Stimulated activated CD8-positive, alpha-beta memory T cell treated with anti-CD3 and anti-CD28 coated beads, Interleukin-15, amount 100 ng/mL, for 4 hours (primary cell): ENCODE data around the gene RIPK3.
"Not testable (repeated sequence)": the region's sequence is repeated elsewhere in the genome, so short reads cannot be mapped to it uniquely, and the experiment has no call there.

ENCODE experiments used
- DNase-seq, 2 donors: peaks; one replicate each; pipeline ENCODE4 v3.0.0-alpha.2; 2020; ENCODE audit warnings: low read depth in 2 of 2

The RIPK3 gene

GRCh38 chr14:24348186-24348585 lies 8.4 kb upstream of the RIPK3 start:
- no peak for DNase-seq

DNA sequence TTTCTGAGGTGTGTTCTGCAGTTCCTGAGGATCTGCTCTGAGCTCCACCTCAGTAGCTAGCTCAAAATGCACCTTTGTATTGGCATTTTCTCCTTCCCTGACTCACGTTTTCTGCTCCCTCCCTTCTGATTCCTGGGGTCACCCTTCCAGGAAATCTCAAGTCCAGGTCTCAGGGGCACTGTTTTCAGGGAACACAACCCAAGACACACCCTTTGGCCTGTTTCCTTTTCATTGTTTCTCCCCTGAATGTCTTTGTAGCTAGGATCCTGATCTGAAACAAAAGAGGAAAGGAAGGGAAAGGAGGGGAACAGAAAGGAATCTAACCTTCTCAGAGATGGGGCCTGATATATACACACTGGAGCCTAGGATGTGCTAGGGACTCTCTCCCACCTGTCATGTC lies 7.3 kb upstream of the RIPK3 start:
- DNase-seq: no peak

- no peak for DNase-seq
Measured at GRCh38 chr14:24343795-24344660, 4.2 kb upstream of the RIPK3 start.

DNA sequence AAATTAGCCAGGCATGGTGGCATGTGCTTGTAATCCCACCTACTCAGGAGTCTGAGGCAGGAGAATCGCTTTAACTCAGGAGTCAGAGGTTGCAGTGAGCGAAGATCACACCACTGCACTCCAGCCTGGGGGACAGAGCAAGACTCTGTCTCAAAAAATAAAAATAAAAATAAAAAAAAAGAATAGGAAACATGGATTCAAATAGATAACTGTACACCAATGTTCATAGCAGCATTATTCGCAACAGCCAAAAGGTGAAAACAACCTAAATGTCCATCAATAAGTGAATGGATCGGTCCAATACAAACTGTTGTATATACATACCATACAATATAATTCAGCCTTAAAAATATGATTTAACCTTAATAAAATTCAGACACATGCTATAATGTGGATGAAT lies 3.1 kb upstream of the RIPK3 start:
- no peak for DNase-seq

DNA sequence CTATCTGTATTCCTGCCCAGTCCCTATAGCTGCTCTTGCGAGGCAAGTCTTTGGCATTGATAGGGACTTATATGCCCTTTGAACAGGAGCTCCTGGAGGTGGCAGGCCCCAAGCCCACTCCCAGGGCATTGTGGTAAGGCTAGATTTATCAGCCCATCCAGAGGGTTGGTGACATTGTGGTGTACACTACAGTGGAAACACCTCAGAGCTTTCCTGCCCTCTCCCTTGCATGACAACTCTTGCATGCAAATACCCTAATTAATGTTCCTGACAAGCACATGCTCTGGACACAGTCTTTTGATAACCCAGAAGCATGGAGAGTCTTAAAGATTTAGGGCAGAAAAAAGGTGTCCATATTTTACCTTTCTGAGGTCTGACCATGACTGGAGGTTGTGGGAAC lies 815 bp upstream of the RIPK3 start:
- no peak for DNase-seq

- no peak for DNase-seq
Measured at GRCh38 chr14:24338843-24339242, 948 bp downstream of the RIPK3 start.

DNA sequence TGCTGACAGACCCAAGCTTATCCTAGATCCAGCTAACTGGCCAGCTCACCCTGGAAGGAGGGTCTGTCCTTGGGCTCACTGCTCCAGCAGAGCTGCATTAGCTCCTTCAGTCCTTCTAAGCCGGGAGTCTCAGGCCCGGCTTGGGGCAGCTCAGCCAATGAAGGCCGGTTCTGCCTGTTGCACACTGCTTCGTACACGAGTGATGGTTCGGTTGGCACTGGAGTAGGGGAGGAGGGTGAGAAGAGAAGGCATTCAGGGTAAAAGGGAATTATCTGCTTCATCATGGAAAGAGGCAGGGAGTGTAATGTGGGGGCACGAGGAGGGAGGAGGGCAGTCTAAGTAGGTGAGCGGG lies 2.0 kb downstream of the RIPK3 start:
- DNase-seq: no peak

DNA sequence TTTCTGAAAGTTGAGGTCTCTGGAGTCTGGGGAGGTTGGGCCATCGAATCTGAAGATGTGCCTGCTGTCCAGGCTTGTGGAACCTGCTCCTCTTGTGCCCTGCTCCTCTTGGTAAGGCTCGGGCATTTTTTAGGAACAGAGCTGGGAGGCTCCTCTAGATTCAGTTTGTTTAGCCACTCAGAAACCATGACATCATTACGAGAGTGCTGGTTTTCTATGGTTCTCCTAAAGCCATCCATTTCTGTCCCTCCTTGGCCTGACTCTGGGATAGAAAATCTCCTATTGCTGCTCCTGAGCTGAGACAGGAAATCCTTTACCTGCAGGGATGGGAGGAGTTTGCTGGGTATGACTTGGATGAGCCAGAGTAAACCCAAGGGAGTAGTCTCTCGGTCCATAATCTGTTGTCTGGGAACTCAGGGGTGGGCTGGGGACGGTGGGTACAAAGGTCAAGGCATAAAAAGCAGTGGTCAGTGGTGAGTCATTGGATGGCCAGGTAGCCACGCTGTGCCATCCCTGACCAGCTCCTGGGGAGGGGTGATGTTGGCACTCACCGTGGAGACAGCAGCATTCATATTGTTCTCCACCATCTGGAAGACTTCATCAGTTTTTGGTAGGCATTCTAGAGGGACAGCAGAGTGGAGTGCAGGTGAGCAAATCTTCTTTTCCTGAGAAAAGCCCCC lies 2.5 kb downstream of the RIPK3 start:
- no peak for DNase-seq

- DNase-seq: no peak
Measured at GRCh38 chr14:24335461-24336171, 4.2 kb downstream of the RIPK3 start.

DNA sequence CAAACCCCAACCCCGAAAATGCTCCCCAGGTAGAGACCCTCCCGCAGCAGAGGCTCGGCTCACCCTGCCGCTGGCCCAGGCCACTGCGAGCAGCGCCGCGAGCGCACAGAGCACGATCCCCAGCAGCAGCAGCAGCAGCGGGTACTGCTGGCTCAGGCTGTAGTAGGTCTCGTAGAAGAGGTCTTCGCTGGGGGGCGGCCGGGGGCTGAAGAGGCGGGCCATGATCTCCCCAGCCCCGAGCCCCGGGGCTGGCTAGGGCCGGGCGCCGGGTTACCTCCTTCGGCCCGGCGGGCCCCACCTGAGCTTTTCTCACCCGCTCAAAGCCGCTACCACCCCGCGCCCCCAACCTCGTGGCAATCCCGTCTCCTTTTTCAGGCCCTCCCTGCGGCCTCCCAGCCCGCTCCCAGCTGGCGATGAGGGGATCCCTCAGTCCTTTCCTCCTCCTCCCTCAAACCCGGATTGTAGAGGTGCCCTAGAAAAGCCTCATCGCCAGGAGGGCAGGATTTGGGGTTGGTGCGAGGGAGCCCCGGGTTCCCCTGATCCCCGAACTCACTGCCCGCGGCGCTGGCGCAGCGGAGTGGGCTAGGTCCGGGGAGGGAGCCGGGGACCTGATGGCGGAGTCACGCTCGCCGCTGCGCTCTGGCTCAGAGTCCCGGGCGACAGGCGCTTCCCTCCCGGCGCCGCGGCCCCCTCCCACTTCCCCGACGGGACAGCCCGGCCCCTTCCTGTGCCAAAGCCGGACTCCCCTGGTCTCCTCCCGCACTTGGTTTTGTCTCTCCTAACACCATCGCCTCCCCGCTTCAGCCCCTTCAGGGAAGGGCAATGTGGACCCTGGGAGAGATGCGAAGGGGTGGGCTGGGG lies 5.1 kb downstream of the RIPK3 start, which contains the start of gene ADCY4:
TSS of gene ADCY4 (minus strand) at position 641 of the 861 bp plus-strand sequence. CDS start at position 222, 419 bp downstream.
- DNase-seq: no peak

GRCh38 chr14:24332268-24332993 lies 7.4 kb downstream of the RIPK3 start:
- peak; percentile 57 to 77 for DNase-seq

DNA sequence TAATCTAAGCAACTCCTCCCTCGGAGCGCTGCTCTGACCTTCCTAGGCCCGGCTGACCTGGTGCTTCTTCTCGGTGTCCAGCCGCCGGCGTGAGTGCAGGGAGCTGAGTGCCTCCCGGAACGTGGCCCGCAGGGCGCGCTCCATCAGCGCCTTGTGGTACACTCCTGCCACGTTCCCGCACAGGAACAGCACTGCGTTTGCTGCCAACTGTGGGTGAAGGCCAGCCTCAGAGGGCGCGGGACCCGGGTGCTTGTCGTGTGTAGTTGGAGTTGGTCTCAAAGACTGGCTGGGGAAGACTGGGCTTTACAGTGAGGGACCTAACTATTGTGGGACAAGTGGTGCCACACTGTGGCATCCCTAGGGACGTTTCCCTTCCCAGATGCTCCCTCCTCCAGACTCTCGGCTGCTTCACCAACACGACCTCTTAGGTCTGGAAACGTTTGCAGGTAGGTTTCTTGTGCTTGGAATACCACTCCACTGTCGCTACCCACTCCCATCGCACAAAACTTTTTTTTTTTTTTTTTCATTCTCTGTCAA lies 8.0 kb downstream of the RIPK3 start:
- DNase-seq: no peak

- DNase-seq: no peak
Measured at GRCh38 chr14:24330973-24331674, 8.7 kb downstream of the RIPK3 start.

DNA sequence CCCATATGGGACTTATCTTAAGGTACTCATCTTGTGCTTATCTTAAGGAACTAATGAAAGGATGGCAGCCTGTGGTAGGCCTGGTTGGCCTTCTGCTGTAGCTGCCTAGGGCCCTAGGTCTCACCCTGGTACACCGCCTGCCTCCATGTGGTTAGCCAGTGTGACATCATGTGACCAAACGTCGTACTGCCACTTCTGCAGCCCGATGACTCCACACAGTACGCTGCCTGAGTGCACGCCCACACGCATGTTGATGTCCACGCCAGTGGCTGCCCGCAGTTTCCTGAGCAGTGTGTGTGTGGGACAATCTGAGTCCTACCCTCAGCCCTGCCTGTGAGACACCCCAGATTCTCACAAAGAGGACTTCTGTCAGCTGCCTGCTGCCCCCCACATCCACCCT lies 10.1 kb downstream of the RIPK3 start:
- peak; percentile 56 to 59 for DNase-seq

DNA sequence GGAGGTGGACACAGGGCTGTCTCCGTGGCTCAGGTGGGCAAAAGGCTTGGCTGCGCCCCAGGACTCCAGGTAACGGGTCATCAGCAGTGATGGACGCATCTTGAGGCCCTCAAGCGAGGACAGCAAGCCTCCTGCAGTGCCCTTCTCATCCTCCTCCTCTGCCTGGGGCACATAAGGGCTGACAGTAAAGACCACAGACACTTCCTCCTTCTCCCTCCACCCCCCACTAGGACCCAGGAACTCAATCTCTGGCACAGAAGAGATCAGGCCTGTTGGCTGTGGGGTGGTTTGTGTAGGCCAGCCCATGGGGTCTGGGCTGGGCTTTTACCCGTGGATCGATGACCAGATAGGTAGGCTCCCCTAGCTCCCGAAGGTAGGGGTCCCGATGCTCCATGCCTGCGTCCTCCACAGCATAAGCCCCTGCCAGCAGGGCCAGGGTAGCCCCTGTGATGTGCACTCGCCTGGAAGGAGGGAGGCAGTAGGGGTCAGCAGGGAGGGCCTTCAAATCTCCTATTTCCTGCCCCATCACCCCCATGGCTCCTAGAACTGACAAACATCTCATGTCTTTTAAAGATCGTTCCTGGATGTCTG lies 10.6 kb downstream of the RIPK3 start:
- DNase-seq: no peak

DNA sequence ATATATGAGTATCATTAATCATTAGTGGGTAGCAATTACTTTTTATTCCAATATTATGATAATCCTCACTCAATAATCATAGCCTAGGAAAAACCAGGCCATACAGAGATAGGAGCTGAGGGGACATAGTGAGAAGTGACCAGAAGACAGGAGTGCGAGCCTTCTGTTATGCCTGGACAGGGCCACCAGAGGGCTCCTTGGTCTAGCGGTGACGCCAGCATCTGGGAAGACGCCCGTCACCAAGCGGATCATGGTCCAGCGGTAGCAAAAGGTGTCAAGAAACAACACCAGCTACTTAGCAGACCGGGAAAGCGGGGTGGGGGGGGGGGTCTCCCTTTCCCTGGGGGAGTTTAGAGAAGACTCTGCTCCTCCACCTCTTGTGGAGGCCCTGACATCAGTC lies 11.9 kb downstream of the RIPK3 start:
- not testable (repeated sequence) for DNase-seq

DNA sequence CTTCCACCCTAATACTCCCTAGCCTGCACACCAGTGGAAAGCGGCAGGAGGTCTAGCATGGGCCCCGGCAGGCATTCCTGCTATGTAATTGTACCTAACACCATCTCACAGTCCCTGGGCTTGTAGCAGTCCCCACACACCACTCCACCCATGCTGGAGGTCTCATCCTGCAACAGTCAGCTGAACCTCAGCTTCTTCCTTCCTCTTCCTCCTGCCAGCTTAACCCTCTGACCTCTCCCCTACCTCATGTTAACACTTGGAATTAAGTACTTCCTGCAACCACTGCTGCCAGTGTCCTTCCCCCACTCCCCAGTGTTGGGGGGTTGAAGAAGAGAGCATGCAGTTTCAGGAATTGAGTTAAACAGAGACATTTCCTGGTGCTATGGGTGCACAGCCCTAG lies 12.5 kb downstream of the RIPK3 start:
- no peak for DNase-seq

DNA sequence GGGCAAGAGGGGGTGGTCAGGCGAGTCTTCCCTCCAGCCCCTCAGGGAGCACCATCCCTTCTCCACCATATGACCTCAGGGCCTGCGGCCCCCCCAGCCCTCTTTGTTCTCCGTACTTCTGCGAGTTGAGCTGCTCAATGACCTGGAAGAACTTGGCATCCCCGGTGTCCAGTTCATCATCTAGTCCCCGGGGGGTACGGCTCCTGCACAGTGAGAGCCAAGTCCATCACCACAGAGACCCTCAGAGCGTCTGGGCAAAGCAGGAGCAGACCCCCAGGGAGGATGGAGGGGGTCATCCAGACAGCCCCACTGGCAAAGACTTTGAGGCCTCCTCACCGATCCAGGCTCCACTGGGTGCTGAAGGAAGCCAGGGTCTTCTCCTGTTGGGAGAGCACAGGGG lies 13.8 kb downstream of the RIPK3 start:
- no peak for DNase-seq

GRCh38 chr14:24325041-24325530 lies 14.7 kb downstream of the RIPK3 start:
- DNase-seq: no peak
